Activated CD8-positive, alpha-beta T cell treated with anti-CD3 and anti-CD28 coated beads for 36 hours (primary cell): ENCODE results near the gene FXYD1. TPM values are rescaled to one million over a fixed set of nuclear protein-coding genes. Genes with fewer than 3 reads are reported as not detected.

Source experiments
- ATAC-seq: fragments of 200-7000 bp; cut with Tn5 transposase; one replicate; pipeline ENCODE4 v1.10.0; 2021; ENCODE audit warnings: mild to moderate bottlenecking, moderate library complexity
- CTCF ChIA-PET: fragments of 350-600 bp; sonication (Branson Sonifier 250); formaldehyde crosslinking; loops from one replicate; lab custom pipeline; 2021; ENCODE audit warnings: antibody characterized with exemption; lab: Charles Lee
- POLR2A ChIA-PET: fragments of 350-600 bp; sonication (Branson Sonifier 250); formaldehyde crosslinking; loops from one replicate; lab custom pipeline; 2021; ENCODE audit warnings: antibody characterized with exemption; lab: Charles Lee
- DNase-seq: peaks from one replicate; pipeline ENCODE4 v3.0.0-alpha.2; 2020
- H3K27ac Mint-ChIP-seq: one replicate; pipeline ENCODE4 v1.8.0; 2021; ENCODE audit warnings: mild to moderate bottlenecking, mixed read lengths
- H3K27me3 Mint-ChIP-seq: one replicate; pipeline ENCODE4 v1.8.0; 2021; ENCODE audit warnings: mixed read lengths
- H3K36me3 Mint-ChIP-seq: one replicate; pipeline ENCODE4 v1.8.0; 2021; ENCODE audit warnings: low read depth, mixed read lengths
- H3K4me1 Mint-ChIP-seq: one replicate; pipeline ENCODE4 v1.8.0; 2021; ENCODE audit warnings: low read depth, mixed read lengths
- H3K4me3 Mint-ChIP-seq: one replicate; pipeline ENCODE4 v1.8.0; 2021; ENCODE audit warnings: mild to moderate bottlenecking, moderate library complexity, mixed read lengths
- H3K9me3 Mint-ChIP-seq: one replicate; pipeline ENCODE4 v1.8.0; 2021; ENCODE audit warnings: mixed read lengths
- intact Hi-C: fragments of 100-400 bp; cut with micrococcal nuclease; formaldehyde crosslinking; loops from one replicate; pipeline ENCODE4 v1.10.0; 2022
- total RNA-seq, 2 experiments: library from RNA; stranded (reverse); gene quantifications; one replicate each; pipeline ENCODE4 v1.2.3, GENCODE V29; 2021
- TF ChIP-seq, protein P1 (sequence below): fragments of 200-600 bp; IDR thresholded peaks from one replicate; pipeline ENCODE4 v1.8.0; 2022; ENCODE audit warnings: antibody characterized with exemption, mild to moderate bottlenecking

Gene FXYD1
- total RNA-seq, 2 experiments from 2014 or later, result 1.9 TPM; not detected in 1

- intact Hi-C loops, result no loop called here
- H3K4me3 Mint-ChIP-seq, result no peak overlapping the region
- DNase-seq (no peak), ATAC-seq (peak; percentile 65)
- CTCF ChIA-PET, result interaction anchor here (2.2 kb wide), 1 partner anchor 26 kb away, joined by 8 read pairs; the partner anchor contains the start of gene FXYD5
- POLR2A ChIA-PET, result interaction anchor here (1.1 to 1.6 kb wide), 3 partner anchors 10 to 85 kb away, joined by 3 to 7 read pairs (median 4); no protein-coding TSS in a partner anchor
- H3K27ac Mint-ChIP-seq, result peak overlapping the region; percentile 22
- peaks cover 24% of the 10 kb centered on the region for H3K4me1 Mint-ChIP-seq
- no peaks in the 10 kb centered on the region for H3K36me3 Mint-ChIP-seq
- no peaks in the 10 kb centered on the region for H3K27me3 Mint-ChIP-seq
- TF ChIP-seq, protein P1, sequence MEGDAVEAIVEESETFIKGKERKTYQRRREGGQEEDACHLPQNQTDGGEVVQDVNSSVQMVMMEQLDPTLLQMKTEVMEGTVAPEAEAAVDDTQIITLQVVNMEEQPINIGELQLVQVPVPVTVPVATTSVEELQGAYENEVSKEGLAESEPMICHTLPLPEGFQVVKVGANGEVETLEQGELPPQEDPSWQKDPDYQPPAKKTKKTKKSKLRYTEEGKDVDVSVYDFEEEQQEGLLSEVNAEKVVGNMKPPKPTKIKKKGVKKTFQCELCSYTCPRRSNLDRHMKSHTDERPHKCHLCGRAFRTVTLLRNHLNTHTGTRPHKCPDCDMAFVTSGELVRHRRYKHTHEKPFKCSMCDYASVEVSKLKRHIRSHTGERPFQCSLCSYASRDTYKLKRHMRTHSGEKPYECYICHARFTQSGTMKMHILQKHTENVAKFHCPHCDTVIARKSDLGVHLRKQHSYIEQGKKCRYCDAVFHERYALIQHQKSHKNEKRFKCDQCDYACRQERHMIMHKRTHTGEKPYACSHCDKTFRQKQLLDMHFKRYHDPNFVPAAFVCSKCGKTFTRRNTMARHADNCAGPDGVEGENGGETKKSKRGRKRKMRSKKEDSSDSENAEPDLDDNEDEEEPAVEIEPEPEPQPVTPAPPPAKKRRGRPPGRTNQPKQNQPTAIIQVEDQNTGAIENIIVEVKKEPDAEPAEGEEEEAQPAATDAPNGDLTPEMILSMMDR, result no peak
- H3K9me3 Mint-ChIP-seq, result peaks cover 10% of the 10 kb centered on the region
Observed at GRCh38 chr19:35179830-35180229, 41.2 kb downstream of the FXYD1 start.

DNA sequence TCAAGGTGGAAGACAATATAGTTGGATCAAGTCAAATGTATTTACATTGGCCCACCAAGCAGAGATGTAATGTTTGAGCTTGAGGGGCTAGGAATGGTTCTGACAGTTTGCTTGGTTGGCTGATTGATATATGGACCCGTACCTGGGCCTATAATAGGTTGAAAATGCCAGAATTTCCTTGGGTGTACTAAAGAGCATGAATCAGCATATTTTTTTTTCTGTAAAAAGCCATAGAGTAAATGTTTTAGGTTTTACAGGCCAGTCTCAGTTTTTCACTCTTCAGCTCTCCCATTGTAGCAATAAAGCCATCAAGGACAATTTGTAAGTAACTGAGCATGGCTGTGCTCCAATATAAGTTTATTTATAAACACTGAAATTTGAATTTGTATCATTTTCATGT lies 42.8 kb downstream of the FXYD1 start:
- intact Hi-C loops, result no loop called here
- Mint-ChIP-seq H3K4me1 (peaks cover 18% of the 10 kb centered on the region), H3K4me3 (no peak overlapping the region), H3K27me3 (no peaks in the 10 kb centered on the region), H3K36me3 (no peaks in the 10 kb centered on the region), H3K27ac (no peak overlapping the region), H3K9me3 (peaks cover 10% of the 10 kb centered on the region)
- ChIA-PET CTCF (interaction anchor here (0.9 to 2.2 kb wide), 2 partner anchors 8 to 28 kb away, joined by 3 to 8 read pairs; partner anchors contain the start of gene FXYD5), POLR2A (interaction anchor here (0.8 to 1.5 kb wide), 3 partner anchors 9 to 194 kb away, joined by 3 to 6 read pairs (median 4); no protein-coding TSS in a partner anchor)
- TF ChIP-seq, protein P1, result no peak
- DNase-seq (no peak), ATAC-seq (no peak)

DNA sequence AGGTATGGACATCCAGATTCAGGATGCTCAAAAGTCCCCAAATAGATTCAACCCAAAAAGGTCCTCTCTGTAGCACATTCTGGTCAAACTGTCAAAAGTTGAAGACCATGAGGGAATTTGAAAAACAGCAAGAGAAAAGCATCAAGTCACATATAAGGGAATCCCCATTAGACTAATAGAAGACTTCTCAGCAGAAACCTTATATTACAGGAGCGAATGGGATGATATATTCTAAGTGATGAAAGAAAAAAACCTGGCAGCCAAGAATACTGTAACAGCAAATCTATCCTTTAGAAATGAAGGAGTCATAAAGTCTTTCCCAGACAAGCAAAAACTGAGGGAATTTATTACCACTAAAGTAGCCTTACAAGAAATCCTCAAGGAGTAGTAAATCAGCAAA lies 45.6 kb downstream of the FXYD1 start:
- Mint-ChIP-seq H3K4me3 (no peak overlapping the region), H3K36me3 (no peaks in the 10 kb centered on the region), H3K9me3 (peaks cover 5% of the 10 kb centered on the region), H3K27me3 (no peaks in the 10 kb centered on the region), H3K4me1 (peaks cover 6% of the 10 kb centered on the region), H3K27ac (no peak overlapping the region)
- ATAC-seq (no peak), DNase-seq (no peak)
- intact Hi-C loops, result no loop called here
- POLR2A ChIA-PET, result no interaction called here
- TF ChIP-seq, protein P1, result no peak
- CTCF ChIA-PET, result interaction anchor here (1.3 kb wide), 1 partner anchor 12 kb away, joined by 3 read pairs; no protein-coding TSS in a partner anchor

GRCh38 chr19:35184884-35185283 lies 46.3 kb downstream of the FXYD1 start:
- no peak for DNase-seq
- no peak overlapping the region for H3K4me3 Mint-ChIP-seq
- H3K9me3 Mint-ChIP-seq, result peaks cover 5% of the 10 kb centered on the region
- intact Hi-C loops, result no loop called here
- no peaks in the 10 kb centered on the region for H3K27me3 Mint-ChIP-seq
- POLR2A ChIA-PET, result no interaction called here
- ATAC-seq, result peak; percentile 24
- H3K4me1 Mint-ChIP-seq, result peaks cover 1% of the 10 kb centered on the region
- H3K27ac Mint-ChIP-seq, result no peak overlapping the region
- CTCF ChIA-PET, result no interaction called here
- TF ChIP-seq, protein P1, result no peak
- no peaks in the 10 kb centered on the region for H3K36me3 Mint-ChIP-seq

Other genes with a start within 250 kb of the FXYD1 start
- gene ZNF30, start 211.9 kb upstream of the FXYD1 start, total RNA-seq, result 1 to 10 TPM; 4.2 to 4.4 TPM
- 1 to 10 TPM; 5.1 to 5.6 TPM for gene ZNF792, start 174.6 kb upstream of the FXYD1 start, total RNA-seq
- 100 to 1,000 TPM; 128 to 134 TPM for gene GRAMD1A, start 138.5 kb upstream of the FXYD1 start, total RNA-seq
- under 1 TPM; 0.63 to 0.90 TPM for gene SCN1B, start 108.4 kb upstream of the FXYD1 start, total RNA-seq
- gene HPN, start 97.1 kb upstream of the FXYD1 start, total RNA-seq, result under 1 TPM in 1 of 2 experiments, not detected in 1; 0.11 TPM
- gene FXYD3, start 23.0 kb upstream of the FXYD1 start, total RNA-seq, result not detected
- under 1 TPM; 0.25 to 0.27 TPM for gene LGI4, start 3.8 kb upstream of the FXYD1 start, total RNA-seq
- under 1 TPM in 1 of 2 experiments, not detected in 1; 0.38 TPM for gene FXYD7, start 4.4 kb downstream of the FXYD1 start, total RNA-seq
- gene FXYD5, start 15.9 kb downstream of the FXYD1 start, total RNA-seq, result 100 to 1,000 TPM; 225 to 241 TPM
- not detected for gene FAM187B, start 89.9 kb downstream of the FXYD1 start, total RNA-seq
- 10 to 100 TPM; 20.0 to 20.6 TPM for gene LSR, start 110.2 kb downstream of the FXYD1 start, total RNA-seq
- gene USF2, start 130.1 kb downstream of the FXYD1 start, total RNA-seq, result 100 to 1,000 TPM; 111 to 115 TPM
- gene HAMP, start 143.7 kb downstream of the FXYD1 start, total RNA-seq, result under 1 TPM in 1 of 2 experiments, not detected in 1; 0.32 TPM
- gene MAG, start 153.3 kb downstream of the FXYD1 start, total RNA-seq, result under 1 TPM; 0.20 to 0.31 TPM
- 1 to 10 TPM; 2.3 to 2.8 TPM for gene CD22, start 190.4 kb downstream of the FXYD1 start, total RNA-seq
- gene FFAR1, start 209.1 kb downstream of the FXYD1 start, total RNA-seq, result not detected
- gene FFAR3, start 219.6 kb downstream of the FXYD1 start, total RNA-seq, result 1 to 10 TPM; 1.1 to 1.2 TPM
- gene GPR42, start 232.2 kb downstream of the FXYD1 start, total RNA-seq, result under 1 TPM; 0.18 to 0.56 TPM